Mesodermal cell (in vitro differentiated cells): ENCODE results near the gene DCAF12.
"Not testable (repeated sequence)": the region's sequence is repeated elsewhere in the genome, so short reads cannot be mapped to it uniquely, and the experiment has no call there.

Experiments used
- H3K27ac ChIP-seq: 2 replicates; pipeline ENCODE4 v1.7.0; 2013; ENCODE audit warnings: mild to moderate bottlenecking, low read depth, low read length, moderate library complexity; ENCODE audit not compliant: severe bottlenecking
- H3K36me3 ChIP-seq: 2 replicates; pipeline ENCODE4 v1.7.1; 2013; ENCODE audit warnings: mild to moderate bottlenecking, low read length, moderate library complexity; ENCODE audit not compliant: control insufficient read depth, insufficient read depth
- H3K4me1 ChIP-seq: one replicate; pipeline ENCODE4 v1.7.1; 2013; ENCODE audit warnings: mild to moderate bottlenecking, low read length; ENCODE audit not compliant: insufficient read depth, control insufficient read depth, poor library complexity, severe bottlenecking
- H3K4me3 ChIP-seq: 2 replicates; pipeline ENCODE4 v1.7.0; 2013; ENCODE audit warnings: low read length, control low read depth, mild to moderate bottlenecking; ENCODE audit not compliant: insufficient read depth, poor library complexity, severe bottlenecking; ENCODE audit errors: extremely low read depth
- H3K9me3 ChIP-seq: 2 replicates; pipeline ENCODE4 v1.7.1; 2013; ENCODE audit warnings: mild to moderate bottlenecking, low read length, moderate library complexity; ENCODE audit not compliant: control insufficient read depth
- WGBS, 2 experiments: methylation state at CpG; one replicate each; pipeline ENCODE4 v1.1.5; 2013; ENCODE audit warnings: missing lambda C conversion rate in 2 of 2; ENCODE audit not compliant: insufficient coverage in 2 of 2; 5-methylcytosine and 5-hydroxymethylcytosine counted together

The DCAF12 gene

DNA sequence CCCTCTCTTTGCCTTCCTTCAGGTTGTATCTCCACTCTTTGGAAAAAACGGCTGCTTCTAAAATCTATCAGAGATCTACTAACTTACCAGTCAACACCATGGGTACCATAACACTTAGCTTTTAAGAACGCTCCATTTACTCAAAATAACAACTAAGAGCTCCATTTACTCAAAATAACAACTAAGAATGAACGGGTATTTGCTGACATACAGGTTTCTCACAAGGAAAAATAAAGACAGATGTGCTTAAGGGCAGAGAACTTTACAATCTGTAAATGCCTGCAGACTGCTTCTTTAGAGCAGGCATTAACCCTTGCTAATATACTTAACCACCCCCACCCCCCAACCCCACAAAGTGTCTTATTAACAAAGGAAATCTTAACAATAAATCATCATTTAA lies 80.6 kb downstream of the DCAF12 start:
- WGBS, 2 experiments: 100% methylated on average over 2 of the region's 3 CpGs
- Histone ChIP-seq H3K27ac (no peak overlapping the region), H3K4me1 (peaks cover 13% of the 10 kb centered on the region), H3K9me3 (no peaks in the 10 kb centered on the region), H3K36me3 (peaks cover 45% of the 10 kb centered on the region), H3K4me3 (no peak overlapping the region)

DNA sequence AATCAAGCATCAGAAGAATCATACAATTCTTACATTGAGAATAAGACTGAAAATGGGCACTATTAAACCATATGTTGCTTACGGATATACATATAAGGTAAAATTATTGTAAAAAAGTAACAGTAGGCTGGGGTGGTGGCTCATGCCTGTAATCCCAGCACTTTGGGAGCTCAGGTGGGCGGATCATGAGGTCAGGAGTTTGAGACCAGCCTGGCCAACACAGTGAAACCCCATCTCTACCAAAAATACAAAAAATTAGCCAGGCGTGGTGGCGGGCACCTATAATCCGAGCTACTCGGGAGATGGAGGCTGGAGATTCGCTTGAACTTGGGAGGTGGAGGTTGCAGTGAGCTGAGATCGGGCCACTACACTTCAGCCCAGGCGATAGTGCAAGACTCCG lies 84.4 kb downstream of the DCAF12 start:
- WGBS, 2 experiments: 82% methylated on average over 4 of the region's 10 CpGs; no CpG with 5 or more reads in 1 of the 2 experiments
- not testable (repeated sequence) for H3K27ac ChIP-seq, H3K4me1 ChIP-seq, H3K9me3 ChIP-seq, H3K4me3 ChIP-seq
- peaks cover 65% of the 10 kb centered on the region for H3K36me3 ChIP-seq

DNA sequence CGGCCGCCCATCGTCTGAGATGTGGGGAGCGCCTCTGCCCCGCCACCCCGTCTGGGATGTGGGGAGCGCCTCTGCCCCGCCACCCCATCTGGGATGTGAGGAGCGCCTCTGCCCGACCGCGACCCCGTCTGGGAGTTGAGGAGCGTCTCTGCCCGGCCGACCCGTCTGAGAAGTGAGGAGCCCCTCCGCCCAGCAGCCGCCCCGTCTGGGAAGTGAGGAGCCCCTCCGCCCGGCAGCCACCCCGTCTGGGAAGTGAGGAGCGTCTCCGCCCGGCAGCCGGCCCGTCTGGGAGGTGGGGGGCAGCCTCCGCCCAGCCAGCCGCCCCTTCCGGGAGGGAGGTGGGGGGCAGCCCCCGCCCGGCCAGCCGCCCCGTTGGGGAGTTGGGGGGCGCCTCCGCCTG lies 87.6 kb downstream of the DCAF12 start:
- WGBS, 2 experiments: 98 to 100% methylated on average over 8 to 24 of the region's 37 CpGs
- not testable (repeated sequence) for H3K27ac ChIP-seq, H3K4me3 ChIP-seq, H3K4me1 ChIP-seq, H3K9me3 ChIP-seq
- peaks cover 54% of the 10 kb centered on the region for H3K36me3 ChIP-seq

DNA sequence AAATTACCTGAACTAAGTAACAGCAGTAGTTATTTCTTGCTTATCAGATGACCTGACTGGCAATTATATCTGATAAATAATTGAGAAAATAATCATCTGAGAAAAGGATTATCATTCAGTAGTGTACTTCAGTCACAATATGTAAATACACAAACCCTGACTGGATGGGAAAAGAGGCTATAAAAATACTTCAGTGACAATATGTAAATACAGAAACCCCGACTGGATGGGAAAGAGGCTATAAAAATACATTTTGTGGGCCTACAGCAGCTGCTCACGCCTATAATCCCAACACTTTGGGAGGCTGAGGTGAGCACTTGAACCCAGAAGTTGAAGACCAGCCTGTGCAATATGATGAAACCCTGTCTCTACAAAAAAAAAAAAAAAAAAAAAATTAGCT lies 88.9 kb downstream of the DCAF12 start:
- Histone ChIP-seq H3K4me1 (peaks cover 8% of the 10 kb centered on the region), H3K27ac (no peak overlapping the region), H3K36me3 (peaks cover 52% of the 10 kb centered on the region), H3K9me3 (peaks cover 5% of the 10 kb centered on the region), H3K4me3 (no peak overlapping the region)
- WGBS, 2 experiments: 93 to 100% methylated on average over 2 of the region's 2 CpGs

DNA sequence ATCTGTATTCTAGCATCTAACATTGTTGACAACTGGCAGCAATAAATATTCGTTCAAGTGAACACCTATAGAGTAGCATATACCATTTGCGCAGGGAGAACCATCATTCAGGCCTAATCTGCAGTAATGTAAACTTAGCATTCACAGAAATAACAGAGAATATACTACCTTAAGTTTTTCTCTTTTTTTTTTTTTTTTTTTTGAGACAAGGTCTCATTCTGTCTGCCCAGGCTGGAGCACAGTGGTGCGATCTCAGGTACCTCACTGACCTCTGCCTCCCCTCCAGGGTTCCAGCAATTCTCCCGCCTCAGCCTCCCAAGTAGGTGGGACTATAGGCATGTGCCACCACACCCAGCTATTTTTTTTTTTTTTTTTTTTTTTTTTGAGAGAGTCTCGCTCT lies 89.9 kb downstream of the DCAF12 start:
- Histone ChIP-seq H3K4me3 (no peak overlapping the region), H3K36me3 (peaks cover 52% of the 10 kb centered on the region), H3K4me1 (peaks cover 8% of the 10 kb centered on the region), H3K9me3 (peaks cover 5% of the 10 kb centered on the region), H3K27ac (no peak overlapping the region)
- WGBS, 2 experiments: 90 to 100% methylated on average over 1 to 3 of the region's 5 CpGs
